K562 (cell line): ENCODE results near the gene FAM151A. TPM values are rescaled to one million over a fixed set of nuclear protein-coding genes. Genes with fewer than 3 reads are reported as not detected.
A peak's percentile ranks its signal among the peaks of the same experiment; 100 is the strongest.
"Not testable (repeated sequence)": the region's sequence is repeated elsewhere in the genome, so short reads cannot be mapped to it uniquely, and the experiment has no call there.

Experiments
- ATAC-seq: fragments of 200-7000 bp; cut with Tn5 transposase; 3 replicates; pipeline ENCODE4 v1.9.1; 2020; ENCODE audit warnings: moderate library complexity
- BruUV-seq: library from RNA; stranded (reverse); fragments of 400-500 nt; replicated peaks from 2 replicates; lab custom pipeline; 2021; lab: Mats Ljungman, UMichigan
- CTCF ChIA-PET: fragments of 300-600 bp; formaldehyde crosslinking; extraction: SDS; loops from one replicate; lab custom pipeline; 2021; ENCODE audit warnings: low intra/inter-chr PET ratio; lab: Yijun Ruan, JAX
- POLR2A ChIA-PET: fragments of 300-600, 350-650 bp; sonication (Branson Sonifier 250); formaldehyde crosslinking; extraction: SDS; loops from one replicate; lab custom pipeline; 2021; ENCODE audit warnings: antibody characterized with exemption, inconsistent platforms; lab: Yijun Ruan, JAX
- DNase-seq, 4 experiments: peaks; one replicate each; pipeline versions ENCODE4 v3.0.0 to v3.0.0-alpha.2; 2011 to 2018; ENCODE audit warnings: low spot score in 3 of 4, mixed read lengths in 3 of 4; ENCODE audit errors: extremely low read depth in 1 of 4
- FAIRE-seq: peaks from 2 replicates; lab custom pipeline; 2011; peaks lifted over from hg19 to GRCh38; lab: Jason Lieb, UNC
- H2AFZ ChIP-seq: 2 replicates; pipeline ENCODE4 v1.6.0; 2011; ENCODE audit warnings: low read depth, low read length, control low read depth, inconsistent platforms
- H3K27ac ChIP-seq: fragments of 200-600 bp; 3 replicates; pipeline ENCODE4 v1.8.0; 2011; ENCODE audit warnings: low read depth, mild to moderate bottlenecking, control low read depth, inconsistent platforms, low read length, moderate library complexity, mixed read lengths; ENCODE audit errors: extremely low read depth
- H3K27me3 ChIP-seq, 2 experiments: fragments of 300-600 bp in 1 of 2; 2 replicates in 1 of 2; 3 replicates in 1 of 2; pipeline versions ENCODE4 v1.6.0 to v1.8.0; 2011; ENCODE audit warnings: inconsistent platforms in 2 of 2, low read length in 2 of 2, mild to moderate bottlenecking in 1 of 2, mixed read lengths in 1 of 2, moderate library complexity in 1 of 2; ENCODE audit not compliant: control insufficient read depth in 2 of 2, insufficient read depth in 2 of 2
- H3K36me3 ChIP-seq: fragments of 300-600 bp; 3 replicates; pipeline ENCODE4 v1.8.0; 2011; ENCODE audit warnings: mild to moderate bottlenecking, low read length, inconsistent platforms; ENCODE audit not compliant: control insufficient read depth, insufficient read depth
- H3K4me1 ChIP-seq, 2 experiments: fragments of 200-600 bp in 1 of 2; replicated peaks in 1 of 2; 2 replicates in 1 of 2; 3 replicates in 1 of 2; pipeline versions ENCODE4 v1.5.1 to v1.8.0; 2011; ENCODE audit warnings: inconsistent platforms in 2 of 2, low read length in 2 of 2, mild to moderate bottlenecking in 1 of 2, mixed read lengths in 1 of 2, moderate library complexity in 1 of 2; ENCODE audit not compliant: control insufficient read depth in 2 of 2, insufficient read depth in 2 of 2
- H3K4me2 ChIP-seq: 2 replicates; pipeline ENCODE4 v1.6.1; 2011; ENCODE audit warnings: low read length, control low read depth, inconsistent platforms, mixed read lengths; ENCODE audit not compliant: insufficient read depth
- H3K4me3 ChIP-seq: fragments of 200-600 bp; sonication (generic), shearing (Covaris generic); 2 replicates; pipeline ENCODE4 v1.5.1; 2016; ENCODE audit warnings: control low read depth, inconsistent platforms
- H3K79me2 ChIP-seq: fragments of 200-600 bp; 3 replicates; pipeline ENCODE4 v1.8.0; 2011; ENCODE audit warnings: low read length, inconsistent platforms; ENCODE audit not compliant: control insufficient read depth, insufficient read depth
- H3K9ac ChIP-seq, 2 experiments: 2 replicates each; pipeline versions ENCODE4 v1.6.0 to v1.6.1; 2011; ENCODE audit warnings: low read depth in 2 of 2, low read length in 2 of 2, control low read depth in 1 of 2, inconsistent platforms in 1 of 2, mild to moderate bottlenecking in 1 of 2, mixed read lengths in 1 of 2; ENCODE audit not compliant: insufficient read depth in 1 of 2
- H3K9me1 ChIP-seq: one replicate; pipeline ENCODE4 v1.6.0; 2011; ENCODE audit warnings: inconsistent platforms, mild to moderate bottlenecking, low read length, moderate library complexity; ENCODE audit not compliant: control insufficient read depth, insufficient read depth
- H3K9me3 ChIP-seq: replicated peaks from 2 replicates; pipeline ENCODE4 v1.5.1; 2011; ENCODE audit warnings: low read depth, low read length, inconsistent platforms; ENCODE audit not compliant: control insufficient read depth, insufficient read depth
- H4K20me1 ChIP-seq: replicated peaks from 2 replicates; pipeline ENCODE4 v1.6.1; 2011; ENCODE audit warnings: low read length, inconsistent platforms, mixed read lengths; ENCODE audit not compliant: control insufficient read depth, insufficient read depth
- NONO ChIP-seq, 2 experiments: fragments of 200-400 bp in 1 of 2; fragments of 450-650 bp in 1 of 2; formaldehyde crosslinking in 1 of 2; IDR thresholded peaks; 2 replicates each; pipeline ENCODE4 v1.6.1; 2017; ENCODE audit warnings: low read depth in 2 of 2, mild to moderate bottlenecking in 2 of 2, moderate library complexity in 2 of 2, low read length in 1 of 2
- ZNF639 ChIP-seq, 2 experiments: fragments of 200-800 bp in 1 of 2; sonication (Bioruptor generic) in 1 of 2; sonication (generic) in 1 of 2; formaldehyde crosslinking in 1 of 2; IDR thresholded peaks in 1 of 2; conservative IDR thresholded peaks in 1 of 2; 2 replicates each; pipeline versions ENCODE4 v1.5.0 to v1.6.1; 2016 to 2020; ENCODE audit warnings: missing compliant biosample characterization in 1 of 2, missing genetic modification characterization in 1 of 2, missing genetic modification reagents in 1 of 2
- WGBS: fragments of 100-300 bp; shearing (Covaris generic); methylation state at CpG from one replicate; pipeline ENCODE4 v1.1.6; 2016; ENCODE audit warnings: low coverage, mixed read lengths; ENCODE audit not compliant: insufficient coverage; ENCODE audit errors: missing lambda C conversion rate; 5-methylcytosine and 5-hydroxymethylcytosine counted together
- in situ Hi-C: fragments of 300-500 bp; cut with MboI; formaldehyde crosslinking; loops from 4 replicates; pipeline ENCODE4 v1.15.0; 2018; ENCODE audit warnings: inconsistent platforms, mixed read lengths
- intact Hi-C: fragments of 100-400 bp; cut with micrococcal nuclease; formaldehyde crosslinking; loops from 2 replicates; pipeline ENCODE4 v1.14.2; 2022
- polyA plus RNA-seq, 8 experiments: library from polyadenylated mRNA; depleted of rRNA in 4 of 8; stranded (reverse) in 5 of 8; unstranded in 3 of 8; fragments of >200 nt; fragmentation: Nextera tagmentation in 2 of 8; fragmentation: Illumina TruSeq in 1 of 8; extraction: Ambion mirVana in 2 of 8; extraction: Trizol in 1 of 8; gene quantifications; 2 replicates each; pipeline versions ENCODE4 v1.2.1 to v1.2.3, GENCODE V29; 2011 to 2014; ENCODE audit warnings: inconsistent platforms in 1 of 8, missing spikeins in 1 of 8
- total RNA-seq, 7 experiments: library from RNA; depleted of rRNA in 6 of 7; stranded (reverse); fragments of >200 nt in 6 of 7; fragmentation: Illumina TruSeq in 2 of 7; extraction: Trizol in 2 of 7; gene quantifications; 2 replicates each; pipeline versions ENCODE4 v1.2.1 to v1.2.3, GENCODE V29; 2011 to 2021; ENCODE audit warnings: low replicate concordance in 1 of 7
- TF ChIP-seq, protein P1 (sequence below): sonication (generic); formaldehyde crosslinking; IDR thresholded peaks from 2 replicates; pipeline ENCODE4 v1.8.1; 2023; ENCODE audit warnings: mild to moderate bottlenecking, missing genetic modification reagents

FAM151A gene
- total and polyA plus RNA-seq, 9 of the 15 experiments (the other 6 are each of a cell fraction or from before 2014, with no cell fraction given): not detected

GRCh38 chr1:54636461-54637446 lies 13.4 kb upstream of the FAM151A start:
- BruUV-seq, intact Hi-C loops, H3K79me2 ChIP-seq, H3K4me3 ChIP-seq, H4K20me1 ChIP-seq, H3K36me3 ChIP-seq, H3K9me1 ChIP-seq, CTCF ChIA-PET, H3K27me3 ChIP-seq, in situ Hi-C loops, H3K9me3 ChIP-seq, POLR2A ChIA-PET, H3K4me2 ChIP-seq, H3K9ac ChIP-seq: not testable (repeated sequence)
- Histone ChIP-seq H3K4me1 (peaks cover 5 to 15% of the 10 kb centered on the region in 2 experiments), H2AFZ (peak overlapping the region; percentile 73), H3K27ac (peak overlapping the region; percentile 51; the same call in 1 of the 3 replicates)
- peak; percentile 48 for FAIRE-seq
- peak; percentile 62 for ATAC-seq
- 7% methylated on average over 11 of the region's 14 CpGs for WGBS
- DNase-seq: peak in 2 of 4 experiments; percentile 1 to 45
- peak in 1 of 2 experiments; percentile 26; a peak in 1 of 4 replicates for TF ChIP-seq ZNF639 (CRISPR knock-in tag; conservative IDR thresholded peaks at IDR 0.05 in 1 of 2, IDR thresholded peaks at IDR 0.05 in 1 of 2)
- 0 out of 4 replicates have a peak, but pooled peaks of 1 of the 2 experiments have one; percentile 14 for TF ChIP-seq NONO (IDR thresholded peaks at IDR 0.05; ENCODE audit: low read depth in 2 of 2, low read length in 1 of 2)
- TF ChIP-seq, protein P1, sequence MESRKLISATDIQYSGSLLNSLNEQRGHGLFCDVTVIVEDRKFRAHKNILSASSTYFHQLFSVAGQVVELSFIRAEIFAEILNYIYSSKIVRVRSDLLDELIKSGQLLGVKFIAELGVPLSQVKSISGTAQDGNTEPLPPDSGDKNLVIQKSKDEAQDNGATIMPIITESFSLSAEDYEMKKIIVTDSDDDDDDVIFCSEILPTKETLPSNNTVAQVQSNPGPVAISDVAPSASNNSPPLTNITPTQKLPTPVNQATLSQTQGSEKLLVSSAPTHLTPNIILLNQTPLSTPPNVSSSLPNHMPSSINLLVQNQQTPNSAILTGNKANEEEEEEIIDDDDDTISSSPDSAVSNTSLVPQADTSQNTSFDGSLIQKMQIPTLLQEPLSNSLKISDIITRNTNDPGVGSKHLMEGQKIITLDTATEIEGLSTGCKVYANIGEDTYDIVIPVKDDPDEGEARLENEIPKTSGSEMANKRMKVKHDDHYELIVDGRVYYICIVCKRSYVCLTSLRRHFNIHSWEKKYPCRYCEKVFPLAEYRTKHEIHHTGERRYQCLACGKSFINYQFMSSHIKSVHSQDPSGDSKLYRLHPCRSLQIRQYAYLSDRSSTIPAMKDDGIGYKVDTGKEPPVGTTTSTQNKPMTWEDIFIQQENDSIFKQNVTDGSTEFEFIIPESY (CRISPR knock-in tag): peak; percentile 31; the same call in 1 of the 2 replicates
